GM10847 (cell line): Measurements from ENCODE around the gene MRPL21.

ENCODE experiments used
- POLR2A ChIP-seq: IDR thresholded peaks from 2 replicates; pipeline ENCODE4 v1.6.1; 2011; ENCODE audit not compliant: insufficient read length; ENCODE audit errors: extremely low read depth

MRPL21 gene

GRCh38 chr11:68900835-68901381, 2.7 kb downstream of the MRPL21 start:
- TF ChIP-seq POLR2A: no peak

GRCh38 chr11:68897441-68897840, 6.2 kb downstream of the MRPL21 start:
- no peak for TF ChIP-seq POLR2A

GRCh38 chr11:68896171-68896959, 7.3 kb downstream of the MRPL21 start:
- TF ChIP-seq POLR2A: no peak

- TF ChIP-seq POLR2A: no peak
Measured at GRCh38 chr11:68893282-68893681, 10.3 kb downstream of the MRPL21 start.

- no peak for TF ChIP-seq POLR2A
Measured at GRCh38 chr11:68892576-68892975, 11.1 kb downstream of the MRPL21 start.

GRCh38 chr11:68891351-68891948, 12.2 kb downstream of the MRPL21 start:
- no peak for TF ChIP-seq POLR2A

GRCh38 chr11:68890490-68891231, 13.0 kb downstream of the MRPL21 start:
- no peak for TF ChIP-seq POLR2A

GRCh38 chr11:68889948-68890446, 13.6 kb downstream of the MRPL21 start:
- TF ChIP-seq POLR2A: no peak

- TF ChIP-seq POLR2A: no peak
Measured at GRCh38 chr11:68882391-68882790, 21.2 kb downstream of the MRPL21 start.

GRCh38 chr11:68881320-68881719, 22.3 kb downstream of the MRPL21 start:
- TF ChIP-seq POLR2A: no peak

- TF ChIP-seq POLR2A: no peak
Measured at GRCh38 chr11:68880851-68881250, 22.8 kb downstream of the MRPL21 start.

GRCh38 chr11:68878022-68878421, 25.6 kb downstream of the MRPL21 start:
- no peak for TF ChIP-seq POLR2A

- no peak for TF ChIP-seq POLR2A
Measured at GRCh38 chr11:68872216-68873003, 31.2 kb downstream of the MRPL21 start.

GRCh38 chr11:68870470-68870869, 33.2 kb downstream of the MRPL21 start:
- TF ChIP-seq POLR2A: no peak
